Mesendoderm (in vitro differentiated cells): ENCODE data around the gene CFD.
"Not testable (repeated sequence)": the region's sequence is repeated elsewhere in the genome, so short reads cannot be mapped to it uniquely, and the experiment has no call there.

Experiments used
- DNase-seq: peaks from one replicate; pipeline ENCODE4 v3.0.0; 2013
- H2AK5ac ChIP-seq: 2 replicates; pipeline ENCODE4 v1.6.1; 2013; ENCODE audit warnings: low read length, inconsistent platforms
- H2BK120ac ChIP-seq: 2 replicates; pipeline ENCODE4 v1.6.1; 2013; ENCODE audit warnings: low read depth, mild to moderate bottlenecking, low read length, moderate library complexity, mixed read lengths
- H2BK15ac ChIP-seq: replicated peaks from 2 replicates; pipeline ENCODE4 v1.6.1; 2013; ENCODE audit warnings: low read depth, mild to moderate bottlenecking, moderate library complexity
- H2BK5ac ChIP-seq: 2 replicates; pipeline ENCODE4 v1.6.1; 2013; ENCODE audit warnings: low read length, inconsistent platforms
- H3K18ac ChIP-seq: 2 replicates; pipeline ENCODE4 v1.6.1; 2013; ENCODE audit warnings: mild to moderate bottlenecking, low read length, mixed read lengths
- H3K23ac ChIP-seq: one replicate; pipeline ENCODE4 v1.6.1; 2013; ENCODE audit warnings: low read length
- H3K27ac ChIP-seq: 2 replicates; pipeline ENCODE4 v1.5.1; 2013; ENCODE audit warnings: low read depth, mild to moderate bottlenecking, inconsistent platforms, low read length, moderate library complexity
- H3K27me3 ChIP-seq: 2 replicates; pipeline ENCODE4 v1.6.1; 2013; ENCODE audit warnings: low read length, control low read depth, mild to moderate bottlenecking, inconsistent platforms; ENCODE audit not compliant: insufficient read depth, poor library complexity
- H3K36me3 ChIP-seq: 2 replicates; pipeline ENCODE4 v1.6.1; 2013; ENCODE audit warnings: low read length, inconsistent platforms; ENCODE audit not compliant: control insufficient read depth, insufficient read depth
- H3K4ac ChIP-seq: one replicate; pipeline ENCODE4 v1.6.1; 2013; ENCODE audit warnings: low read depth, mild to moderate bottlenecking, low read length, moderate library complexity
- H3K4me1 ChIP-seq: 2 replicates; pipeline ENCODE4 v1.6.1; 2013; ENCODE audit warnings: low read depth, low read length, inconsistent platforms; ENCODE audit not compliant: control insufficient read depth
- H3K4me2 ChIP-seq: 2 replicates; pipeline ENCODE4 v1.6.1; 2013; ENCODE audit warnings: low read length
- H3K4me3 ChIP-seq: 2 replicates; pipeline ENCODE4 v1.5.1; 2013; ENCODE audit warnings: mild to moderate bottlenecking, low read length
- H3K56ac ChIP-seq: one replicate; pipeline ENCODE4 v1.6.1; 2013; ENCODE audit warnings: low read length
- H3K79me1 ChIP-seq: 2 replicates; pipeline ENCODE4 v1.6.1; 2013; ENCODE audit warnings: low read length, inconsistent platforms
- H3K79me2 ChIP-seq: 2 replicates; pipeline ENCODE4 v1.6.1; 2013; ENCODE audit warnings: mild to moderate bottlenecking, low read length; ENCODE audit not compliant: control insufficient read depth, insufficient read depth
- H3K9ac ChIP-seq: 2 replicates; pipeline ENCODE4 v1.6.1; 2013; ENCODE audit warnings: low read length, inconsistent platforms
- H4K5ac ChIP-seq: one replicate; pipeline ENCODE4 v1.6.1; 2013; ENCODE audit warnings: low read length
- H4K8ac ChIP-seq: one replicate; pipeline ENCODE4 v1.6.1; 2013; ENCODE audit warnings: low read depth, mild to moderate bottlenecking, control low read depth, low read length, moderate library complexity
- WGBS: extraction: QIAGEN DNeasy Blood & Tissue Kit; methylation state at CpG from one replicate; pipeline ENCODE4 v1.1.7; 2013; ENCODE audit warnings: low lambda C conversion rate, missing lambda C conversion rate; ENCODE audit not compliant: insufficient coverage; ENCODE audit errors: extremely low coverage; 5-methylcytosine and 5-hydroxymethylcytosine counted together

CFD gene

GRCh38 chr19:849195-849594 lies 10.3 kb upstream of the CFD start:
- DNase-seq, H3K79me2 ChIP-seq, H2BK120ac ChIP-seq, H3K27me3 ChIP-seq, H3K56ac ChIP-seq, H3K4me3 ChIP-seq, H3K4me2 ChIP-seq, H3K9ac ChIP-seq, H3K27ac ChIP-seq, H2AK5ac ChIP-seq, H4K8ac ChIP-seq, H2BK15ac ChIP-seq, H4K5ac ChIP-seq, H3K23ac ChIP-seq, H3K79me1 ChIP-seq, H3K4me1 ChIP-seq, H3K36me3 ChIP-seq, H3K4ac ChIP-seq, H3K18ac ChIP-seq, H2BK5ac ChIP-seq: not testable (repeated sequence)
- WGBS, result no CpG with 5 or more reads among the region's 8 CpGs

GRCh38 chr19:850221-850978 lies 9.1 kb upstream of the CFD start:
- DNase-seq, result peak; percentile 45
- H3K79me1 ChIP-seq, result no peaks in the 10 kb centered on the region
- no peak overlapping the region for H3K4me3 ChIP-seq
- H4K5ac ChIP-seq, result no peak overlapping the region
- H3K4me2 ChIP-seq, result no peak overlapping the region
- H3K23ac ChIP-seq, result no peak overlapping the region
- no peak overlapping the region for H2BK5ac ChIP-seq
- no peaks in the 10 kb centered on the region for H3K36me3 ChIP-seq
- no peak overlapping the region for H2AK5ac ChIP-seq
- no peak overlapping the region for H3K56ac ChIP-seq
- no peak overlapping the region for H2BK15ac ChIP-seq
- H3K27me3 ChIP-seq, result no peaks in the 10 kb centered on the region
- no peak overlapping the region for H3K18ac ChIP-seq
- no peak overlapping the region for H3K27ac ChIP-seq
- no peak overlapping the region for H4K8ac ChIP-seq
- H2BK120ac ChIP-seq, result no peak overlapping the region
- no peaks in the 10 kb centered on the region for H3K4me1 ChIP-seq
- no CpG with 5 or more reads among the region's 28 CpGs for WGBS
- H3K4ac ChIP-seq, result no peak overlapping the region
- no peak overlapping the region for H3K9ac ChIP-seq
- H3K79me2 ChIP-seq, result no peaks in the 10 kb centered on the region

- H3K56ac ChIP-seq, result no peak overlapping the region
- H3K36me3 ChIP-seq, result no peaks in the 10 kb centered on the region
- no peak overlapping the region for H2BK15ac ChIP-seq
- no peak overlapping the region for H2BK120ac ChIP-seq
- no peaks in the 10 kb centered on the region for H3K27me3 ChIP-seq
- H3K4me3 ChIP-seq, result no peak overlapping the region
- H4K5ac ChIP-seq, result no peak overlapping the region
- no peak for DNase-seq
- no peak overlapping the region for H3K18ac ChIP-seq
- no peak overlapping the region for H3K27ac ChIP-seq
- no peak overlapping the region for H3K9ac ChIP-seq
- no CpG with 5 or more reads among the region's 13 CpGs for WGBS
- no peaks in the 10 kb centered on the region for H3K4me1 ChIP-seq
- no peak overlapping the region for H4K8ac ChIP-seq
- no peaks in the 10 kb centered on the region for H3K79me1 ChIP-seq
- H3K4ac ChIP-seq, result no peak overlapping the region
- no peaks in the 10 kb centered on the region for H3K79me2 ChIP-seq
- H3K4me2 ChIP-seq, result no peak overlapping the region
- H2AK5ac ChIP-seq, result no peak overlapping the region
- no peak overlapping the region for H3K23ac ChIP-seq
- H2BK5ac ChIP-seq, result no peak overlapping the region
These were observed 8.5 kb upstream of the CFD start for GRCh38 chr19:850979-851335.

- Histone ChIP-seq H3K79me1 (no peaks in the 10 kb centered on the region), H2BK15ac (no peak within 1 kb of the TSS), H3K23ac (no peak within 1 kb of the TSS), H3K18ac (no peak within 1 kb of the TSS), H3K4ac (no peak within 1 kb of the TSS), H3K27ac (no peak within 1 kb of the TSS), H3K27me3 (no peaks in the 10 kb centered on the region), H3K79me2 (no peaks in the 10 kb centered on the region), H3K56ac (no peak within 1 kb of the TSS), H4K5ac (no peak within 1 kb of the TSS), H3K4me3 (no peak within 1 kb of the TSS), H3K4me2 (no peak within 1 kb of the TSS), H4K8ac (no peak within 1 kb of the TSS), H3K36me3 (no peaks in the 10 kb centered on the region), H2BK120ac (no peak within 1 kb of the TSS), H2BK5ac (no peak within 1 kb of the TSS), H3K4me1 (no peaks in the 10 kb centered on the region), H3K9ac (no peak within 1 kb of the TSS), H2AK5ac (no peak within 1 kb of the TSS)
- no peak for DNase-seq
- WGBS, result no CpG with 5 or more reads among the region's 55 CpGs
These were observed 7.1 kb upstream of the CFD start, which contains the start of gene ELANE for GRCh38 chr19:852136-853013. Gene ELANE, plus strand, starts transcription at chr19:852303. Its CDS starts 26 bp downstream, at chr19:852329.

- H4K5ac ChIP-seq, result no peak overlapping the region
- no peak overlapping the region for H2BK15ac ChIP-seq
- H4K8ac ChIP-seq, result no peak overlapping the region
- no peaks in the 10 kb centered on the region for H3K79me2 ChIP-seq
- H3K4me2 ChIP-seq, result no peak overlapping the region
- H3K79me1 ChIP-seq, result no peaks in the 10 kb centered on the region
- no peak overlapping the region for H3K27ac ChIP-seq
- DNase-seq, result no peak
- no peak overlapping the region for H3K56ac ChIP-seq
- no peaks in the 10 kb centered on the region for H3K36me3 ChIP-seq
- H2AK5ac ChIP-seq, result no peak overlapping the region
- H2BK120ac ChIP-seq, result no peak overlapping the region
- WGBS, result no CpG with 5 or more reads among the region's 67 CpGs
- no peaks in the 10 kb centered on the region for H3K27me3 ChIP-seq
- no peak overlapping the region for H3K9ac ChIP-seq
- no peak overlapping the region for H2BK5ac ChIP-seq
- H3K18ac ChIP-seq, result no peak overlapping the region
- no peak overlapping the region for H3K4ac ChIP-seq
- no peak overlapping the region for H3K23ac ChIP-seq
- H3K4me3 ChIP-seq, result no peak overlapping the region
- H3K4me1 ChIP-seq, result no peaks in the 10 kb centered on the region
These were observed 6.4 kb upstream of the CFD start for GRCh38 chr19:853014-853585.
